H9 (cell line): Measurements from ENCODE around the gene TNRC6C. TPM values are rescaled to one million over a fixed set of nuclear protein-coding genes. Genes with fewer than 3 reads are reported as not detected.
A peak's percentile ranks its signal among the peaks of the same experiment; 100 is the strongest.

ENCODE experiments used
- DNase-seq: peaks from one replicate; pipeline ENCODE4 v3.0.0-alpha.2; 2017
- H2AFZ ChIP-seq: one replicate; pipeline ENCODE4 v1.6.1; 2013; ENCODE audit warnings: mild to moderate bottlenecking, low read length, control low read depth, moderate library complexity
- H2AK5ac ChIP-seq: 2 replicates; pipeline ENCODE4 v1.6.1; 2013; ENCODE audit warnings: low read length, control low read depth, mixed read lengths; ENCODE audit not compliant: insufficient read length
- H2BK120ac ChIP-seq: one replicate; pipeline ENCODE4 v1.6.1; 2013; ENCODE audit warnings: low read depth, mild to moderate bottlenecking, low read length, control low read depth, inconsistent platforms; ENCODE audit not compliant: poor library complexity, severe bottlenecking
- H2BK12ac ChIP-seq: 2 replicates; pipeline ENCODE4 v1.6.1; 2013; ENCODE audit warnings: low read length, control low read depth, mixed read lengths, low read depth; ENCODE audit not compliant: insufficient read length
- H2BK15ac ChIP-seq: 2 replicates; pipeline ENCODE4 v1.6.1; 2013; ENCODE audit warnings: low read depth, low read length, control low read depth
- H2BK20ac ChIP-seq: one replicate; pipeline ENCODE4 v1.6.1; 2013; ENCODE audit warnings: low read depth, mild to moderate bottlenecking, low read length, control low read depth, inconsistent platforms; ENCODE audit not compliant: poor library complexity, severe bottlenecking
- H2BK5ac ChIP-seq: 2 replicates; pipeline ENCODE4 v1.6.1; 2013; ENCODE audit warnings: low read length, control low read depth, mixed read lengths; ENCODE audit not compliant: insufficient read length
- H3K14ac ChIP-seq: 2 replicates; pipeline ENCODE4 v1.6.1; 2013; ENCODE audit warnings: low read length, control low read depth; ENCODE audit not compliant: insufficient read depth
- H3K18ac ChIP-seq: 2 replicates; pipeline ENCODE4 v1.6.1; 2013; ENCODE audit warnings: low read depth, mild to moderate bottlenecking, mixed read lengths, low read length, control low read depth; ENCODE audit not compliant: insufficient read length
- H3K23ac ChIP-seq: 2 replicates; pipeline ENCODE4 v1.6.1; 2013; ENCODE audit warnings: low read length, control low read depth, mixed read lengths, low read depth; ENCODE audit not compliant: insufficient read length
- H3K23me2 ChIP-seq: 2 replicates; pipeline ENCODE4 v1.6.1; 2013; ENCODE audit warnings: low read depth, mild to moderate bottlenecking, mixed read lengths, low read length, control low read depth; ENCODE audit not compliant: insufficient read length, poor library complexity, severe bottlenecking
- H3K27ac ChIP-seq: 2 replicates; pipeline ENCODE4 v1.5.1; 2013; ENCODE audit warnings: low read length, control low read depth, mixed read lengths, low read depth; ENCODE audit not compliant: insufficient read length
- H3K27me3 ChIP-seq: 2 replicates; pipeline ENCODE4 v1.6.1; 2013; ENCODE audit warnings: low read length, control low read depth, inconsistent platforms; ENCODE audit not compliant: insufficient read depth
- H3K4ac ChIP-seq: 2 replicates; pipeline ENCODE4 v1.6.1; 2013; ENCODE audit warnings: low read depth, mild to moderate bottlenecking, control low read depth, inconsistent platforms, low read length, moderate library complexity
- H3K4me1 ChIP-seq: 2 replicates; pipeline ENCODE4 v1.6.1; 2013; ENCODE audit warnings: low read length, control low read depth, inconsistent platforms; ENCODE audit not compliant: insufficient read depth
- H3K4me2 ChIP-seq: 2 replicates; pipeline ENCODE4 v1.6.1; 2013; ENCODE audit warnings: low read length, control low read depth, mixed read lengths; ENCODE audit not compliant: insufficient read length, insufficient read depth
- H3K56ac ChIP-seq: 2 replicates; pipeline ENCODE4 v1.6.1; 2013; ENCODE audit warnings: low read depth, mild to moderate bottlenecking, mixed read lengths, low read length, control low read depth; ENCODE audit not compliant: insufficient read length
- H3K79me1 ChIP-seq: 2 replicates; pipeline ENCODE4 v1.6.1; 2013; ENCODE audit warnings: low read depth, mild to moderate bottlenecking, moderate library complexity, low read length, control low read depth, inconsistent platforms; ENCODE audit not compliant: insufficient read depth, poor library complexity, severe bottlenecking
- H3K79me2 ChIP-seq: 2 replicates; pipeline ENCODE4 v1.6.1; 2013; ENCODE audit warnings: low read length, control low read depth, inconsistent platforms; ENCODE audit not compliant: insufficient read depth
- H3K9ac ChIP-seq: 2 replicates; pipeline ENCODE4 v1.6.1; 2013; ENCODE audit warnings: low read length, control low read depth, mixed read lengths; ENCODE audit not compliant: insufficient read length; ENCODE audit errors: extremely low read depth
- H3K9me3 ChIP-seq: one replicate; pipeline ENCODE4 v1.6.1; 2013; ENCODE audit warnings: low read depth, low read length, inconsistent platforms; ENCODE audit not compliant: control insufficient read depth
- H3T11ph ChIP-seq: one replicate; pipeline ENCODE4 v1.6.1; 2013; ENCODE audit warnings: mild to moderate bottlenecking, low read length, control low read depth, inconsistent platforms
- H4K20me1 ChIP-seq: one replicate; pipeline ENCODE4 v1.6.1; 2013; ENCODE audit not compliant: control insufficient read depth, insufficient read length, insufficient read depth
- H4K5ac ChIP-seq: 2 replicates; pipeline ENCODE4 v1.6.1; 2013; ENCODE audit warnings: low read depth, mild to moderate bottlenecking, mixed read lengths, low read length, control low read depth; ENCODE audit not compliant: insufficient read length
- H4K8ac ChIP-seq: replicated peaks from 2 replicates; pipeline ENCODE4 v1.6.1; 2013; ENCODE audit warnings: low read length, control low read depth, mixed read lengths, low read depth; ENCODE audit not compliant: insufficient read length
- H4K91ac ChIP-seq: 2 replicates; pipeline ENCODE4 v1.6.1; 2013; ENCODE audit warnings: low read depth, mild to moderate bottlenecking, moderate library complexity, mixed read lengths, low read length, control low read depth; ENCODE audit not compliant: insufficient read length
- H3K27ac Mint-ChIP-seq, 3 experiments: 2 replicates in 2 of 3; 3 replicates in 1 of 3; pipeline ENCODE4 v1.8.0; 2020 to 2021; ENCODE audit warnings: mixed read lengths in 3 of 3, mild to moderate bottlenecking in 1 of 3, moderate library complexity in 1 of 3
- H3K27me3 Mint-ChIP-seq: 2 replicates; pipeline ENCODE4 v1.8.0; 2021; ENCODE audit warnings: low read depth, mild to moderate bottlenecking, moderate library complexity, mixed read lengths
- H3K36me3 Mint-ChIP-seq, 3 experiments: 2 replicates in 2 of 3; 3 replicates in 1 of 3; pipeline ENCODE4 v1.8.0; 2020 to 2021; ENCODE audit warnings: low read depth in 3 of 3, mixed read lengths in 3 of 3; ENCODE audit not compliant: insufficient read depth in 1 of 3
- H3K4me1 Mint-ChIP-seq, 2 experiments: 2 replicates each; pipeline ENCODE4 v1.8.0; 2020; ENCODE audit warnings: mixed read lengths in 2 of 2
- H3K4me3 Mint-ChIP-seq, 2 experiments: 2 replicates in 1 of 2; 3 replicates in 1 of 2; pipeline ENCODE4 v1.8.0; 2020 to 2021; ENCODE audit warnings: mild to moderate bottlenecking in 2 of 2, mixed read lengths in 2 of 2, moderate library complexity in 1 of 2
- H3K9me3 Mint-ChIP-seq, 2 experiments: 2 replicates in 1 of 2; 3 replicates in 1 of 2; pipeline ENCODE4 v1.8.0; 2020; ENCODE audit warnings: mild to moderate bottlenecking in 2 of 2, mixed read lengths in 2 of 2, moderate library complexity in 1 of 2
- WGBS: extraction: QIAGEN DNeasy Blood & Tissue Kit; methylation state at CpG from one replicate; pipeline ENCODE4 v1.1.7; 2013; ENCODE audit warnings: missing lambda C conversion rate, low lambda C conversion rate, mixed read lengths; ENCODE audit not compliant: insufficient read length; ENCODE audit errors: extremely low coverage; 5-methylcytosine and 5-hydroxymethylcytosine counted together
- total RNA-seq: library from RNA; stranded (reverse); gene quantifications from 2 replicates; pipeline ENCODE4 v1.2.1, GENCODE V29; 2021
- TF ChIP-seq, protein P1 (sequence below): fragments of 200-600 bp; sonication (generic); conservative IDR thresholded peaks from 3 replicates; pipeline ENCODE4 v1.8.0; 2021; ENCODE audit warnings: antibody characterized with exemption, mild to moderate bottlenecking

The TNRC6C gene
- total RNA-seq, 1 experiment from 2014 or later = 24.7 TPM

DNA sequence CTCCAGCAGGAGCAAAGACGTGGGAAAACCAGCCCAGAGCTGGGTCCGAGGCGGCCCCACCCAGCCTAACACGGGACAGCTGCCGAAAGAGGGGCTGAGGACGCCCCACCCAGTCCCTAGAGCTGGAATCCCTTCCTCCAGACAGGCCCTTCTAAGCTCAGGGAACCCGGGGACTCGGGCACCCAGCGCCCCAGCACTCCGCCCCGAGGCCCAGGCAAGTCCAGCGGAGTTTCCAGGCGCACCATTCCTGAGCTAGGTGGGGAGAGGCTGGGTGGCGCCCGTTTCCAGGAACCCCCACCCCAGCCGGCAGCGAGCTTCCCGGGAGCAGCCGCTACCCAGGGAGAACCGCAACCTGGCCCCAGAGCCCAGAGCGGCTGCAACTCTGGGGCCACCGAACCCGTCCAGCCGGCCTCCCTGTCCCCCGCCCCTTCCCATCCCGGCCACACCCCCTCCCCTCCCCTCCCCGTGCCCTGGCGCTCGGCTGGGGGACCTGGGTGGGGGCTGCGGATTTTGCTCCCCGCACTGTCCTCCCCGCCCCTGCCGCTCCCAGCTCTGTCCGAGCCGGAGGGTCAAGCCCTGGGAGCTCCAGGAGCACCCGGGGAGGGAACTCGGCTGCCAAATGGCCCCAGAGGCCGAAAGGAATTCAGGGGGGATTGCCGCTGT is 169.5 kb downstream of the TNRC6C start:
- Histone ChIP-seq H2BK12ac (no peak overlapping the region), H2BK20ac (no peak overlapping the region), H2AFZ (no peak overlapping the region), H2AK5ac (no peak overlapping the region), H3K14ac (no peak overlapping the region; the same call in 1 of the 2 replicates), H3K9ac (no peak overlapping the region), H2BK120ac (no peak overlapping the region), H3K23me2 (peaks cover 19% of the 10 kb centered on the region), H3K4ac (no peak overlapping the region), H3K27me3 (no peaks in the 10 kb centered on the region; the same call in 1 of the 2 replicates), H4K20me1 (no peaks in the 10 kb centered on the region), H3K27ac (no peak overlapping the region), H4K5ac (no peak overlapping the region), H3K4me1 (peaks cover 10% of the 10 kb centered on the region; the same call in 1 of the 2 replicates), H3T11ph (no peak overlapping the region), H2BK5ac (no peak overlapping the region), H4K91ac (no peak overlapping the region), H3K79me1 (no peaks in the 10 kb centered on the region), H3K79me2 (no peaks in the 10 kb centered on the region; the same call in 1 of the 2 replicates), H3K4me2 (peak overlapping the region; percentile 64), H3K56ac (no peak overlapping the region), H3K18ac (peak overlapping the region; percentile 22), H3K9me3 (no peaks in the 10 kb centered on the region), H4K8ac (no peak overlapping the region), H3K23ac (no peak overlapping the region), H2BK15ac (no peak overlapping the region)
- peaks cover 24% of the 10 kb centered on the region in 2 experiments for H3K4me1 Mint-ChIP-seq
- peaks cover 7 to 11% (median 9%) of the 10 kb centered on the region in 3 experiments for H3K36me3 Mint-ChIP-seq
- peaks cover 8% of the 10 kb centered on the region for H3K27me3 Mint-ChIP-seq
- no CpG with 5 or more reads among the region's 39 CpGs for WGBS
- H3K4me3 Mint-ChIP-seq = peak overlapping the region; percentile 81 to 85
- DNase-seq = no peak
- H3K27ac Mint-ChIP-seq = peak overlapping the region in 1 of 3 experiments; percentile 82; a peak in 2 of 7 replicates
- no peaks in the 10 kb centered on the region; a peak in 2 of 5 replicates for H3K9me3 Mint-ChIP-seq
- TF ChIP-seq, protein P1, sequence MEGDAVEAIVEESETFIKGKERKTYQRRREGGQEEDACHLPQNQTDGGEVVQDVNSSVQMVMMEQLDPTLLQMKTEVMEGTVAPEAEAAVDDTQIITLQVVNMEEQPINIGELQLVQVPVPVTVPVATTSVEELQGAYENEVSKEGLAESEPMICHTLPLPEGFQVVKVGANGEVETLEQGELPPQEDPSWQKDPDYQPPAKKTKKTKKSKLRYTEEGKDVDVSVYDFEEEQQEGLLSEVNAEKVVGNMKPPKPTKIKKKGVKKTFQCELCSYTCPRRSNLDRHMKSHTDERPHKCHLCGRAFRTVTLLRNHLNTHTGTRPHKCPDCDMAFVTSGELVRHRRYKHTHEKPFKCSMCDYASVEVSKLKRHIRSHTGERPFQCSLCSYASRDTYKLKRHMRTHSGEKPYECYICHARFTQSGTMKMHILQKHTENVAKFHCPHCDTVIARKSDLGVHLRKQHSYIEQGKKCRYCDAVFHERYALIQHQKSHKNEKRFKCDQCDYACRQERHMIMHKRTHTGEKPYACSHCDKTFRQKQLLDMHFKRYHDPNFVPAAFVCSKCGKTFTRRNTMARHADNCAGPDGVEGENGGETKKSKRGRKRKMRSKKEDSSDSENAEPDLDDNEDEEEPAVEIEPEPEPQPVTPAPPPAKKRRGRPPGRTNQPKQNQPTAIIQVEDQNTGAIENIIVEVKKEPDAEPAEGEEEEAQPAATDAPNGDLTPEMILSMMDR = no peak
